GM12873 (cell line): ENCODE measurements around the gene KDM4E.
"Not testable (repeated sequence)": the region's sequence is repeated elsewhere in the genome, so short reads cannot be mapped to it uniquely, and the experiment has no call there.

Source experiments
- TF ChIP-seq, protein P1 (sequence below): IDR thresholded peaks from 2 replicates; pipeline ENCODE4 v1.5.1; 2012; ENCODE audit warnings: low read depth, mild to moderate bottlenecking, moderate library complexity, low read length, control low read depth; ENCODE audit not compliant: insufficient read depth; ENCODE audit errors: missing control alignments

Gene KDM4E

DNA sequence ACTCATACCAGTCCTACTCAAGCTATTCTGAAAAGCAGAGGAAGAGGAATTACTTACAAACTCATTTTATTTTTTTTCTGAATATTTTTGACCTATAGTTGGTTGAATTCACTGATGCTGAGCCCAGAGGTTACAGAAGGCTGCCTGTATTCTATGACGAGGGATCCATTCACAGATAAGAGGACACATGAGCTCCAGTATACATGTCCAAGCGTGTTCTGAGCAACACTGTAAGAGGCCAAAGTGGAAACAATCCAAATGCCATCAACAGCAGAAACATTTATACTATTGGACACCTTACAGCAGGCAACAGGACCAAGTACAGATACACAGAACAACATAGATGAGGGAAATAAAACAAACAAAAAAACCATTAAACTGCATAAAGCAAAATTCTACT, 10.3 kb downstream of the KDM4E start:
- TF ChIP-seq, protein P1, sequence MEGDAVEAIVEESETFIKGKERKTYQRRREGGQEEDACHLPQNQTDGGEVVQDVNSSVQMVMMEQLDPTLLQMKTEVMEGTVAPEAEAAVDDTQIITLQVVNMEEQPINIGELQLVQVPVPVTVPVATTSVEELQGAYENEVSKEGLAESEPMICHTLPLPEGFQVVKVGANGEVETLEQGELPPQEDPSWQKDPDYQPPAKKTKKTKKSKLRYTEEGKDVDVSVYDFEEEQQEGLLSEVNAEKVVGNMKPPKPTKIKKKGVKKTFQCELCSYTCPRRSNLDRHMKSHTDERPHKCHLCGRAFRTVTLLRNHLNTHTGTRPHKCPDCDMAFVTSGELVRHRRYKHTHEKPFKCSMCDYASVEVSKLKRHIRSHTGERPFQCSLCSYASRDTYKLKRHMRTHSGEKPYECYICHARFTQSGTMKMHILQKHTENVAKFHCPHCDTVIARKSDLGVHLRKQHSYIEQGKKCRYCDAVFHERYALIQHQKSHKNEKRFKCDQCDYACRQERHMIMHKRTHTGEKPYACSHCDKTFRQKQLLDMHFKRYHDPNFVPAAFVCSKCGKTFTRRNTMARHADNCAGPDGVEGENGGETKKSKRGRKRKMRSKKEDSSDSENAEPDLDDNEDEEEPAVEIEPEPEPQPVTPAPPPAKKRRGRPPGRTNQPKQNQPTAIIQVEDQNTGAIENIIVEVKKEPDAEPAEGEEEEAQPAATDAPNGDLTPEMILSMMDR, result no peak

DNA sequence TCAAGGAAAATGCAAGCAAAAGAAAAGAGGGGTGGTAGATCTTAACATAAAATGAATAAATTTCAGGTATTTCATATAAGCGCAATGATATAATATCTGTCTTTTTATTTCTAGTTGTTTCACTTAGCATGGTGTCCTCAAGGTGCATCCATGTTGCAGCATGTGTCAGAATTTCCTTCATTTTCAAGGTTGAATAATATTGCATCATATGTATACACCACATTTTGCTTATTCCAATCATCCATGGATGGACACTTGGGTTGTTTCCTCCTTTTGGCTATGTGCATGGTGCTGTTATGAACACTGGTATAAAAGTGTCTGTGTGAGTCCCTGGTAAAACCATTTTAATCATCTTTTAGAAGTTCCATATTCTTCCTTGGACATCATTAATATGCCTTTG, 17.2 kb downstream of the KDM4E start:
- TF ChIP-seq, protein P1, result no peak

DNA sequence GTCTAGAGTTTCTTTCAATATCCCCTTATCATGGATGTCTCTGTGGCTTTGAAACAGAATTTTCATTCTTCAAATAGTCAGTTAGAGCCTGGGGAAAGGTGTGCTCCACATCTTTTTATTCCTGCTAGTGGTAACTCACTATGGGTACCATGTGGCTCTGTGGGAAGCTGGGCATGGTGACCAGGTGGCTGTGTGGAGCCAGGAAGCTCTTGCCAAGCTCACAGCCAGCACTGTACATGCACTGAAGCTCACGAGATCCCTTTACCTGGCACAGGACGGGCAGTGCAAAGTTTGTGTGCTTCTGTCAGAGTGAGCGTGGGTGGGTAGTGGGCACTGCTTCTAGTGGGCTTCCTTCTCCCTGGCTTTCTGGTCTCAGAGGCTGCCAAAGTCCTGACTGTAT, 17.8 kb downstream of the KDM4E start:
- TF ChIP-seq, protein P1, result no peak

DNA sequence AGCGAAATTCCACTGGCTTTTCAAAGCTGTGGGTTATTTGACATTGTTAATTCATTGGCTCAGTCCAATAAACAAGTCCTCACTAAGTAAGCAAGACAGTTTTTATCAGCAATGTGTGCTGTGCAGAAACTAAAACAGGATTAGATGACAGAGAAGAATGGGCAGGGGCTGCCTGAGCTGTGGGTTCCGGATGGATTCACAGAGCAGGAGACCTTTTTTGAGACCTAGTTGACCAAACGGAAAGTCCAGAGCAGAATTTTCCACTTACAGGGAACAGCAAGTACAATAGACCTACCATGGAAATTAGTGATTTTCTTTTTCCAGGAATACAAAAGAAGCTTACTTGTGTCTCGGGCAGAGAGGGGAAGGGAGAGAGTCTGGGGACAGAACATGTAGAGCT, 19.0 kb downstream of the KDM4E start:
- TF ChIP-seq, protein P1, result no peak

DNA sequence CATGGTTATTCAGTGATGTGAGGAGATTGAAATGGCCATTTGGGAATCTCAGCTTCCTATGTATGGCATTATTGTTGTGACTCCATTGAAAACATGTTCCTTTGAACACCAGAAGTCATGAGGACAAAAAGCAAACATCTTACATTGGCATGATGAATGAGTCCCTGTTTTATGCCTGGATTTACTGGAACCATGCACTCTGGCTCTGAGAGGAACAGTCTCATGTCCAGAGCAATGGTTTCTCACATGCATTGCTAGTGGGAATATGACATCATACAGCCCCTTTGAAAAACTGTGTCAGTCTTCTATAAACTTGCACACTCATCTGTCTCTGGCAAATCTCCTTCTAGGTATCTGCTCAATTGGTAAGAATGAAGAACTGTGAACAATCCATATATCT, 20.8 kb downstream of the KDM4E start:
- TF ChIP-seq, protein P1, result no peak

DNA sequence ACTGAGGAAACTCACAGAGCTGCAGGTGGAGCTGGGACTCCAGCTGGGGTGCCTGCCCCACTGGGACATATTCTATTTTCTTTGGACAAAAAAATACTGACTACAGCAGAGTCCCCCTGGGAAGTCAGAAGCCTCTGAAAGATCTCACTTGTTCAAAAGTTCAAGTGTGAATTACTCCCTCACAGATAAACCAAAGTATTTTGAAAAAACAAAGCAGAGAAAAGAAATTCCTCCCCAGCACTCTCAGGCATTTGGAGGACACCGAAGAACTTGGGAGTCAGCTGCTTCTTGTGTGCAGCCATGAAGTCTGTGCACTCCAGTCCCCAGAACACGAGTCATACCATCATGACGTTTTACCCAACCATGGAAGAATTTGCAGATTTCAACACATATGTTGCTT, 24.1 kb downstream of the KDM4E start, which contains the start of gene KDM4F:
TSS of gene KDM4F (plus strand) at position 301 of the 400 bp plus-strand sequence.
- TF ChIP-seq, protein P1, result not testable (repeated sequence)

DNA sequence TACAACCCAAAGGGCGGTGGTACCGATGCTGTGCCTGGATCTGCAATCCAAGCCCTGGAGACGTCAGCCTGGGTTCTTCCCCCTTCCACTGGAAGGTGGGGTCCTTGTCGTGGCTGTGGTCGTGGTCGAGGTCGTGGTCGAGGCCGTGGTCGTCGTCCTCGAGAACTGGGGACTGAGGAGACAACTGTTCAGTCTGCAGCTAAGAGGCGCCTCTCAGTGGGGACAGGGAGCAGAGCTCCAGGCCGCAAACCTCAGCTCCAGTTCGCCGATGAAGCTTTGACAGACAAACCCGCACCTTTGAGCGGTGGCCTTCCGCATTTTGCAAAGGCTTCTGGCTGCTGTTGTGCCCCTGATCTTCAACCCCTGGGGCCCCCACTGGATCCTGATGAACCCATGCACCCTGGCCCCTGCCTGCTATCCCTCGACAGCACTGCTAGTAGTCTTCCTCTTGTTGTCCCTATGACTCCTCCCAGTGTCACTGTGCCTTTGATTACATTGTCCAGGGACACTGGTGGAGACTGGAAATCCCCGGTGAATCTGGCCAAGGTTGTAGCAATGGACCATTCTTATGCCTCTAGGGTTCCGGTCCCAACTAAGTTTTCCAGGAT, 25.6 kb downstream of the KDM4E start:
- TF ChIP-seq, protein P1, result no peak
